GM10248 (cell line): ENCODE measurements around the gene PLXNA2.

Source experiments
- CTCF ChIA-PET: fragments of 300-600 bp; sonication (Branson Sonifier 250); formaldehyde crosslinking; extraction: SDS; loops from one replicate; lab custom pipeline; 2021; ENCODE audit warnings: antibody characterized with exemption; lab: Yijun Ruan, JAX
- POLR2A ChIA-PET: fragments of 350-650 bp; sonication (Branson Sonifier 250); formaldehyde crosslinking; extraction: SDS; loops from one replicate; lab custom pipeline; 2020; ENCODE audit warnings: antibody characterized with exemption; lab: Yijun Ruan, JAX
- DNase-seq: peaks from one replicate; pipeline ENCODE4 v3.0.0; 2012; ENCODE audit errors: extremely low spot score
- TF ChIP-seq, protein P1 (sequence below): IDR thresholded peaks from 2 replicates; pipeline ENCODE4 v1.5.1; 2012; ENCODE audit warnings: mild to moderate bottlenecking, low read depth; ENCODE audit errors: extremely low read depth, missing control alignments, control extremely low read depth

PLXNA2 gene

DNA sequence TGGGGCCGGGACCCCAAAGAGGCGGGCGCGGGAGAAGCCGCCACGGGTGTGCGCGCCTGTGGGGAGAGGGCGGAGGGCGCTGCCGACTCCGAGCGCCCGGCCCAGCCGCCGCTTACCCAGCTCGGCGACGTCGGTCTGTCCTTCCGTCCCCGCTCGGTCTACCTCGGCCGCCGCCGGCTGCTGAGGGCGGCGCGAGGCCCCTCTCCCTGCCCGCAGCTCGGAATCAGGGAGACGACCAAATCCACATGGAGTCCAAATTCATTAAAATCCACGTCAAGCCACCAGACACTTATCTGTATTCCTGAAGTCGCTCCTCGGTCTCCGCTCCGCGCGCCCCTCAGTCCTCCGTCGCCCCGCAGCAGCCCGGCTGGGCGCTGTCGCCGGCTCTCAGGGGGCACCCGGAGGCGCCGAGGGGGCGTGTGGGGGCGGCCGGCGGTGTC is 637 bp downstream of the PLXNA2 start:
- TF ChIP-seq, protein P1, sequence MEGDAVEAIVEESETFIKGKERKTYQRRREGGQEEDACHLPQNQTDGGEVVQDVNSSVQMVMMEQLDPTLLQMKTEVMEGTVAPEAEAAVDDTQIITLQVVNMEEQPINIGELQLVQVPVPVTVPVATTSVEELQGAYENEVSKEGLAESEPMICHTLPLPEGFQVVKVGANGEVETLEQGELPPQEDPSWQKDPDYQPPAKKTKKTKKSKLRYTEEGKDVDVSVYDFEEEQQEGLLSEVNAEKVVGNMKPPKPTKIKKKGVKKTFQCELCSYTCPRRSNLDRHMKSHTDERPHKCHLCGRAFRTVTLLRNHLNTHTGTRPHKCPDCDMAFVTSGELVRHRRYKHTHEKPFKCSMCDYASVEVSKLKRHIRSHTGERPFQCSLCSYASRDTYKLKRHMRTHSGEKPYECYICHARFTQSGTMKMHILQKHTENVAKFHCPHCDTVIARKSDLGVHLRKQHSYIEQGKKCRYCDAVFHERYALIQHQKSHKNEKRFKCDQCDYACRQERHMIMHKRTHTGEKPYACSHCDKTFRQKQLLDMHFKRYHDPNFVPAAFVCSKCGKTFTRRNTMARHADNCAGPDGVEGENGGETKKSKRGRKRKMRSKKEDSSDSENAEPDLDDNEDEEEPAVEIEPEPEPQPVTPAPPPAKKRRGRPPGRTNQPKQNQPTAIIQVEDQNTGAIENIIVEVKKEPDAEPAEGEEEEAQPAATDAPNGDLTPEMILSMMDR: no peak
- no peak for DNase-seq

DNA sequence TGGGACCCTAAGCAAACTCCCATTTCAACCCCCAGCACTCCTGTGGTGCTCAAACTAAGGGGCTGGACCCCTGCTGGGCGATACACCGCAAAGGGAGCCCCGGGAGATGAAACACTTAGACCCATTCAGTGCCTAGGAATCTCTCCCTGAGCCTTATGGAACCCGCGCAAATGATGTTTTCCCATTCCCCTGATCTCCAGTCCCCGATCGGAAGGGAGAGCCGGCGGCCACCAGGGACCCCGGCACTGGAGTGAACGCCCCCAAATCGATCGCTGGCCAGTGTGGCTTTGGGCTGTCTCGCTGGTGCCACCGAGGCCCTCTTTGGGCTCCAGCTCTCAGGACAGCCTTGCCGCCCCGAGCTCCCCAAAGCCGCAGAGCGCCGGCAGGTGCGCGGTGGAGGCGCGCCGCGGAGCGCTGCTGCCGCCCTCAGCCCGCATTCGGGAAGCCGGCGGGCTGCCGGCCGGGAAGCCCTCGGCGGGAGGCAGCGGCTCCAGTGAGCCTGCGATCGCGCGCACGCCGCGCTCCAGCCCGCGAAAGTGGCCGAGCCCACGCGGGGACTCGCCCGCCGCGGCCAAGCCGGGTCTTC is 1.1 kb downstream of the PLXNA2 start:
- TF ChIP-seq, protein P1: no peak
- POLR2A ChIA-PET: no interaction called here
- no peak for DNase-seq
- CTCF ChIA-PET: interaction anchor here (1.0 to 11.6 kb wide), 5 partner anchors 8 to 280 kb away, joined by 3 to 189 read pairs (median 58); no protein-coding TSS in a partner anchor

More for the DNA sequence above, 637 bp downstream of the PLXNA2 start:
- CTCF ChIA-PET: interaction anchor here (0.9 to 11.6 kb wide), 12 partner anchors 9 to 246 kb away, joined by 3 to 189 read pairs (median 12); no protein-coding TSS in a partner anchor
- POLR2A ChIA-PET: no interaction called here

DNA sequence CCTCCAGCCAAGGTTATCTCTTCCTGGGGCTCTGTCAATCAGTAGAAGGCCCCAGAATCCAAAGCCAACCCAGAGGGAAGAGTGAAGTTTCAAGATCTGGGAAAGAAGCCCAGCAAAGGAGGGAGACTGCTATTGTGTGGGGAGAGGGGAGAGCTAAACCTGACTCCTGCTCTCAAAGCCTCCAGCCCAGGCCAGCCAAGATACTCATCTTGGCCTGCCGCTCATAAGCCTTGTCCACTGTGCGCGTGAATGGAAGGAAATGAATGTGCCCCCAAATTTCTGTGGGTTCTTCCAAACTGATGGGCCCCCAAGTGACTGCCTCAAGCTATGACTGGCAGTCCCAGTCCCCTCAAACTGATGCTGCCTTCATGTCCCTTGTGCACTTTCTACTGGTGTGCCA is 2.0 kb downstream of the PLXNA2 start:
- POLR2A ChIA-PET: no interaction called here
- DNase-seq: no peak
- TF ChIP-seq, protein P1: no peak
- CTCF ChIA-PET: interaction anchor here (1.0 to 11.6 kb wide), 5 partner anchors 9 to 279 kb away, joined by 3 to 189 read pairs (median 7); no protein-coding TSS in a partner anchor

DNA sequence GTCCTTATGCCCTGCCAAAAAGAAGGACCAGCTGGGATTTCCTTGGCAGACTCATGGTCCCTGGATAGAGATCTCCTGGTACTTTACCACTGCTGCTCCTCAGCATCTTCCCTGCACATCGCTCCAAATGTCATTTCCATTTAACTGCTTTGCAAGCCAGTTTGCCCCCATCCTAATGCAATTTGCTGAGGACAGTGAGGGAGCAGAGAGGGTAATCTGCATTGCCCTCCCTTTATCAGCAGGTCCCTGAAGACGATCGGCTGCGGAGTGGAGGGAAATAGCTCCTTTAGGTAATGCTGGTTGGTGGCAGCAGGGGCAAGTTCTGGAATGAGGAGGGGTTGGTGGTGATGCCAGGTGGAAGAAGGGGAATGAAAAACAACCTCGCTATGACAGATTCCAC is 2.7 kb downstream of the PLXNA2 start:
- TF ChIP-seq, protein P1: no peak
- ChIA-PET CTCF (interaction anchor here (0.7 to 11.6 kb wide), 7 partner anchors 9 to 218 kb away, joined by 3 to 189 read pairs (median 5); no protein-coding TSS in a partner anchor), POLR2A (no interaction called here)
- DNase-seq: no peak

DNA sequence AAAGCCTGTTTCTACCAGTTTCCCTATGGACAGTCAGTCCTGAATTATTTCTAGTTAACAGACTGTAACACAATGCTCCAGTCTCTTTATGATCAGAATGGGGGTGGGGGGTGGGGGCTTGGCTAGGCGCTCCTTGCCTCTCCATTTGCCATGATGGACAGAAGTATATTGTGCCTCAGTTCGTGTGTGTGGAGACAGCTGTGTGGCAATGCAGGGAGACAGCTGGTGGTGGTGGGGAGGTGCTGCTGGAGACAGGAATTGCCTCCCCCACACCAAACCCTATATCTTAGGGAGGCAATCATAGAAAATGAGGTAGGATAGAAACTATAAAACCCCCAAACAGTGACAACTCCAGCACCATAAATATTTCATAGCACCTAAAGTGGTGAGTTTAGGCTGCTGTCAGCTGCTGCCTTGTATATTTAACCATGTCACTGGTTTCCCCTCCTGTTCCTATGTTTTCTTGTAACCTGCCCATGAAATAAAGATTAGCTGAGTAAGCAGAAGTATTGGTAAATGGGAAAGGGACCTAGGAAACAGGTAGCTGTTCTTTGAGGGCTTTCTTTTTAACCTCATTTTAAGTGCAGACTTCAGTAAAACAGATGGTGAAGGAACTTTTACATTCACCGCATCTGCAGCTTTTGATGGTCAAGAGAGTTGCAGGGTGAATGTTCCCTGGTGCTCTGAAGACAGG is 3.4 kb downstream of the PLXNA2 start:
- no peak for DNase-seq
- ChIA-PET CTCF (interaction anchor here (0.7 to 11.6 kb wide), 8 partner anchors 8 to 233 kb away, joined by 3 to 189 read pairs (median 5); no protein-coding TSS in a partner anchor), POLR2A (no interaction called here)
- TF ChIP-seq, protein P1: no peak
